HG03103 (cell line): Measurements from ENCODE around the gene EPO.
"Not testable (repeated sequence)": the region's sequence is repeated elsewhere in the genome, so short reads cannot be mapped to it uniquely, and the experiment has no call there.

Experiments
- ATAC-seq: cut with Tn5 transposase; IDR thresholded peaks from one replicate; pipeline ENCODE4 v1.9.1; 2021; ENCODE audit warnings: low read depth; ENCODE audit not compliant: unreplicated experiment

EPO gene

DNA sequence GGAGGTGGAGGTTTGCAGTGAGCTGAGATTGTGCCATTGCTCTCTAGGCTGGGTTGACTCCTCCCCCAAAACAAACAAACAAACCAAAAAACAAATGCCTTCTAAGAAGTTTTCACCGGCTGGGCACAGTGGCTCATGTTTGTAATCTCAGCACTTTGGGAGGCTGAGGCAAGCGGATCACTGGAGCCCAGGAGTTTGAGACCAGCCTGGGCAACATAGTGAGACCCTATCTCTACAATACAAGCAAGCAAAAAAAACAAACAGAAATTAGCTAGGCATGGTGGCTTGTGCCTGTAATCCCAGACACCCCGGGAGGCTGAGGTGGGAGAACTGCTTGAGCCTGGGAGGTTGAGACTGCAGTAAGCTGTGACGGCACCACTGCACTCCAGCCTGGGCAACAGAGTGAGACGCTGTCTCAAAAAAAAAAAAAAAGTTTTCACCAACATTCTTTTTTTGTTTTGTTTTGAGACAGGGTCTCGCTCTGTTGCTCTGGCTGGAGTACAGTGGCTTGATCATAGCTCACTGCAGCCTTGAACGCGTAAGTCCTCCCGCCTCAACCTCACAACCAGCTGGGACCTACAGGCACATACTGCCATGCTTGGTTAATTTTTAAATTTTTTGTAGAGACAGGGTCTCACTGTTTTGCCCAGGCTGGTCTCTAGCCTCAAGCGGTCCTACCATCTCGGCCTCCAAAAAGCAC, 11.8 kb downstream of the EPO start:
- ATAC-seq = no peak

DNA sequence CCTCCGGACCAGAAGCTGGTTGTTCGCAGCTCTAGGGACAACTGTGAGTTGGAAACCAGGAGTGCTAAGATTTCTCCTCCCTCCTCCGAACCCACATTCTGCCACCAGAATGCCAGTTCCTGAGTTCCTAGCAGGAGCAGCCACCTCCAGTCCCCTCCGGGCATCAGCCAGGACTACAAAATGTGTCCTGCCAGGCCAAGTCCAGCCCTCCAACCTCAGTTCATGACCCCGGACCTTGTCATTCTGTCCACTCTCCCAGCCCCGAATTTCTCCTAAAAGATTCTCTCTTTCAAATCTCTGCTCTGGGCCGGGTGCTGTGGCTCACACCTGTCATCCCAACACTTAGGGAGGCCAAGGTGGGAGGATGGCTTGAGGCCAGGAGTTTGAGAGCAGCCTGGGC, 15.5 kb downstream of the EPO start:
- ATAC-seq = no peak

DNA sequence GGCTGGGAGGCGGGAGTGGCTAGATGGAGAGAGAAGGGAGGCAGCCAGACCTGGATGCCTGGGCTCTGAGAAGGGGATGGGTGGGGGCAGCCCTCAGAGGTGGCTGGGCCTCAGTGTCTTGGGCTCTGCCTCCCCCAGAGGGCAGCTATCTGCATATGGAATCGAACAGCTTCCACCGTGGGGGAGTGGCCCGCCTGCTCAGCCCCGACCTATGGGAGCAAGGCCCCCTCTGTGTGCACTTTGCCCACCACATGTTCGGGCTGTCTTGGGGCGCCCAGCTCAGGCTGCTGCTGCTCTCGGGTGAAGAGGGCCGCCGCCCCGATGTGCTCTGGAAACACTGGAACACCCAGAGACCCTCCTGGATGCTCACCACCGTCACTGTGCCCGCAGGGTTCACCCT, 16.4 kb downstream of the EPO start:
- ATAC-seq = no peak

DNA sequence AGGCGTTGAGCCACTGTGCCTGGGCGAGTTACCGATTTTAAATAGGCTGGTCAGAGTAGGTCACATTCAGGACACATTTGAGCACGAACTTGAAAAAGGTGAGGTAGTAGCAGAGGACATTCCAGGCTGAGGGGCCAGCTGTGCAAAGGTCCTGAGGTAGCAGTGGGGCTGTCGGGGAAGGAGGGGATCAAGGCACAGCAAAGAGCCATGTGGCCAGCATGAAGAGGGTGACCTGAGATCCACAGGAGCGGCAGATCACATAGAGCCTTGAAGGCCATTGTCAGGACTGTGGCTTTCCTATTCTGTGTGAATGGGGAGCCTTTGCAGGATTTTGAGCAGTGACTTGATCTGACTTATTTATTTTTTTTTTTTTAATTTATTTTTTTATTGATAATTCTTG, 19.7 kb downstream of the EPO start:
- no peak for ATAC-seq

DNA sequence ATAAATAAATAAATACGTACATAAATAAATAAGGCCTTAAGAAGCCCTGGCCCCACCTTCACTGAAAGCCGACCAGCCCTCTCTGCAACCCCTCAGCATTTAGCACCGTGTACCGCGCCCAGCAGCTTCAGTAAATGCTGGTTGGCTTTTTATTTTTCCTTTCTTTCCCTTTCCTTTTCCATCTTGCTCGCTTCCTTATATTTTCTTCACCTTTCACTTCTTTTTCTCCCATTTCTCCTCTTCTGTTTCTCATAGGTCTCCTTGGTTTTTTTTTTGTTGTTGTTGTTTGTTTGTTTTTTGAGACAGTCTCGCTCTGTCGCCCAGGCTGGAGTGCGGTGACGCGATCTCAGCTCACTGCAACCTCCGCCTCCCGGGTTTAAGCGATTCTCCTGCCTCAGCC, 24.3 kb downstream of the EPO start:
- ATAC-seq = no peak

DNA sequence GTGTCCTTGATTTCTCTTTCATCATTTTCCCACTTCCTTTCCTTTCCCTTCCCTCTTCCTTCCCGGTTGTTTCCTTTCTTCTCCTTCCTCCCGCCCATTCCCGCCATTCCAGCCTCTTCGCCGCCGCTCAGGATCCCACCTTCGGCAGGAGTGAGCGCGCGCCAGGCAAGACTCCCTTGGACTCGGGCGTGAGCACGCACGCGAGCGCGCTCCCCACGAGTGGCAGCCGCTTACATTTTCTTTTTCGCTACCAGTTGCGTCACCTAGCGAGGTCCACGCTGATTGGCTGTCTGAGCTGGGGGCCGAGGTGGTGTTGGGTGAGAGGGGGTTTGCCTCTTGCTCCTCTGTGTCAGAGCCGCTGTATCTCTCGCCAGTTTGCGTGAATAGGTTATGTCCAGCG, 24.9 kb downstream of the EPO start:
- ATAC-seq = no peak

DNA sequence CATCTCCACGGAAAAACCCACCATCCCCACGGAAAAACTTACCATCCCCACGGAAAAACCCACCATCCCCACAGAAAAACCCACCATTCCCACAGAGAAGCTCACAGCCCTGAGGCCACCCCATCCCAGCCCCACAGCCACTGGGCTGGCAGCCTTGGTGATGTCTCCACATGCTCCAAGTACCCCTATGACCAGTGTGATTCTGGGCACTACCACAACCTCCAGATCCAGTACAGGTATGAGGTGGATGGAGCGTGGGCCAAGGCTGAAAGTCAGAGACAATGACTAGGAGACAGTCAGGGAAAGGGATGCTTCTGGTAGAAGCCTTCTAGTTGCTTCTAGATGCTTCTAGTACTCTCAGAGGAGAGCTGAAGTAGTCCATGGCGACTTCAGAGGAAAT, 32.7 kb downstream of the EPO start:
- ATAC-seq = no peak

DNA sequence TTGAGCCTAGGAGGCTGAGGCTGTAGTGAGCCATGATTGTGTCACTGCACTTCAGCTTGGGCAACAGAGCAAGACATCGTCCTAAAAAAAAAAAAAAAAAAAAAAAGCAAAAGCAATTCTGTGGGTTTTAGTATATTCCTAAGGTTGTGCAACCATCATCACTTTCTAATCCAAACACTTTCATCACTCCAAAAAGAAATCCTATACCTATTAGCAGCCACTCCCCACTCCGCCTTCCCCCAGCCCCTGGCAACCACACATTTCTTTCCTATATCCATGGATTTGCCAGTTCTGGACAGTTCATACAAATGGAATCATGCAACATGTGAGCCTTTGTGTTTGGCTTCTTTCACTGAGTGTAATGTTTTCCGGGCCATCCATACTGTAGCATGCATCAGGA, 33.5 kb downstream of the EPO start:
- ATAC-seq = no peak

DNA sequence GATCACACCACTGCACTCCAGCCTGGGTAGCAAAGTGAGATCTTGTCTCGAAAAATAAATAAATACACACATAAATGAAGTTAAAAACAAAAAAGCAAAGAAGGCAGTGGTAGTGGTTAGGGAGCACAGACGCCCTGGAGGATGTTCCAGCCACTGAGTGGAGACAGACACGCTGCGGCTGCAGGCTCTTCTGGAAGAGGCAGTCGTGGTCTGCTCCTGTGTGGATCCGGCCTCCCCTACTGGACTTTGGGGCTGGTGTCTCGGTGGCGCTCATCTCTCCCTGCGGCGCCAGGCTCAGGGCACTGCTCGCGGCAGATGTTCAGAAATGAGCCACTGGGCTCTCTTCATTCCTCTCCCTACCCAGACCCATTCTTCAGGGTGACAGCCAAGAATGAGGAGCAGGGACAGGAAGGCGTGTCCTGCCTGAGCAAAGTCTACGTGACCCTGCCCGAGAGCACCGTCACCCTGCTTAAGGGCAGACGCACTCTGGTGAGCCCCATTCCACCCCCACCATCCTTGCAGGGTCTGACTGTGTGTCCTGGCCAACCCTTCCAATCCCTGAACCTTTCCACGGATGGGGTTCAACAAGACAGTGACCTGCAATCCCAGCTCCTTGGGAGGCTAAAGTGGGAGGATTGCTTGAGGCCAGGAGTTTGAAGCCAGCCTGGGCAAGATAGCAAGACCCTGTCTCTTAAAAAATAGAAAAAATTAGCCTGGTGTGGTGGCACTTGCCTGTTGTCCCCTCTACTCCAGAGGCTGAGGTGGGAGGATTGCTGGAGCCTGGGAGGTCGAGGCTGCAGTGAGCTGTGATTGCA, 39.3 kb downstream of the EPO start:
- ATAC-seq = no peak

DNA sequence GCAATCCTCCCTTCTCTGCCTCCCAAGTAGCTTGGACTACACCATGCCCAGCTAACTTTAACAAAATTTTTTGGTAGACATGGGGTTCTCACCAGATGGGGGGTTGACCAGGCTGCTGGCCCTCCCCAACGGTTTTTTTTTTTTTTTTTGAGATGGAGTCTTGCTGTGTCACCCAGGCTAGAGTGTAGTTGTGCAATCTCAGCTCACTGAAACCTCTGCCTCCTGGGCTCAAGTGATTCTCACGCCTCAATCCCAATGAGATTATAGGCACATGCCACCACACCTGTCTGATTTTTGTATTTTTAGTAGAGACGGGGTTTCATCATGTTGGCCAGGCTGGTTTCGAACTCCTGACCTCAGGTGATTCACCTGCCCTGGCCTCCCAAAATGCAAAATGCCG, 42.6 kb downstream of the EPO start:
- ATAC-seq = not testable (repeated sequence)

DNA sequence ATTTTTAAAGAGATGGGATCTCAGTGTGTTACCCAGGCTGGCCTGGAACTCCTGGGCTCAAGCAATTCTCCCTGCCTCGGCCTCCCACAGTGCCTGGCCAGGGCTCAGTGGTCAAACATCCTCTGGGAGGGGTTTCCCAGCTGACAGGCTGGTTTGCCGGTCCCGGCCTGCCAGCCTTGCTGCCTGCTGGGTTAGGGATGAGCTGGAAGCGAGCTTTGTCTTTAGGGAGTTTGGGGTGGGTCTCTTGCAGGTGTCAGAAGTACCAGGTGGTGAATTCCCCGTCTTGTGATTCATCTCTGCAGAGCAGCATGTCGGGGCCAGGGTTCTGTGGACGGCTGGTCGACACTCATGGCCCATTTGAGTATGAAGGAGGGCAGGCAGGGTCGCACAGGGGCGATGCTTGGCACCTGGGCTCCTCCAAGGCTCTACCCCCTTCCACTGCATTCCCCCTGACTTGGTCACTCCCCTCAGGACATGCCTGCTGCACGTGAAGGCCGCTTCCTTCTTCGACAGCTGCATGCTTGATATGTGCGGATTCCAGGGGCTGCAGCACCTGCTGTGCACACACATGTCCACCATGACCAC, 43.4 kb downstream of the EPO start:
- ATAC-seq = no peak

DNA sequence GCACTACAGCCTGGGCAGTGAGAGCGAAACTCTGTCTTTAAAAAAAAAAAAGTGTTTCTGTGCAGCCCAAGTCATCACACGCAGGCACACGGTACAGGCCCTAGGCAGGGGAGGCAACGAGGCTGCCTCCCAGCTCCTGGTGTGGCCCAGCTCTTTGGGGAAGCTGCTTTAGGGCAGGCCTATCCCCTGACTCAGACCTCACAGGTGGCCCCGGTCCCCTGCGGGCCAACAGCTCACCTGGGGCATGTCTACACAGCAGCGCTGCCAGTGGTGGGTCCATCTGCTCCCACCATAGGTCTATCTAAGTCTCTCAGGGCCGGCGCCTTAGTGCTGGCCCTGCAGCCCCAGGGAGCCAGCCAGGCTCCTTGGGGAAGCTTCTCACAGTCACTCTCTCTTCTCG, 44.6 kb downstream of the EPO start:
- ATAC-seq = no peak

DNA sequence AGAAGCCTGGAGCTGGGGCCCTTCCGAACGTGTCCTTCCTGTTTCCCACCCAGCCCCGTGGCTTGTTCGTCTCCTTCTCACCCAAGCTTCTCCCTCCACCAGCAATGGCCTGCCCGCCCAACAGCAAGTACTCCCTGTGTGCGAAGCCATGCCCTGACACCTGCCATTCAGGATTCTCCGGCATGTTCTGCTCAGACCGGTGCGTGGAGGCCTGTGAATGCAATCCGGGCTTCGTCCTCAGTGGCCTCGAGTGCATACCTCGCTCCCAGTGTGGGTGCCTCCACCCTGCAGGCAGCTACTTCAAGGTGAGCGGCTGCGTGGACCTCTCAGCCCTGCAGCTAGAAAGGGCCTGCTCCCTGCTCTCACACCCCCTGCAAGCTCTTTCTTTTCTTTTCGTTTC, 45.0 kb downstream of the EPO start:
- no peak for ATAC-seq

DNA sequence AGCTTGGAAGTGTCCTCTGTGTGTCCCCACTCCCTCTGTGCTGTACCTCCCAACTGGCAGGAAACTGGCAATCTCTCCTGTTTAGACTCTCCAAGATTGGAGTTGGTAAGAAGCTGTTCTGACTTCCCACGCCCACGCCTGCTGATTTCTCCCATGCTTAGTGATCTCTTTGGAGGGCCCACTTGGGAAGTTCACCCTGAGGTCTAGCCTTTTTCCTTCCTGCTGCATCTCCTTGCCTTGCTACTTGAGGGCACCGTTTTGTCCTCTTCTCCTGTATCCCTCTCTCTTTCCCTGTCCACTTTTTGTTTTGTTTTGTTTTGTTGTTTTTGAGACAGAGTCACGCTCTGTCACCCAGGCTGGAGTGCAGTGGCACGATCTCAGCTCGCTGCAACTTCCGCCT, 48.5 kb downstream of the EPO start:
- ATAC-seq = no peak
